K562 (cell line): ENCODE results near the gene DNAJC30. TPM values are rescaled to one million over a fixed set of nuclear protein-coding genes. Genes with fewer than 3 reads are reported as not detected.

ENCODE experiments used
- MTA2 ChIP-seq: fragments of 450-650 bp; IDR thresholded peaks from 2 replicates; pipeline ENCODE4 v1.6.1; 2016; ENCODE audit warnings: low read depth
- POLR2G ChIP-seq: fragments of 200-400 bp; formaldehyde crosslinking; IDR thresholded peaks from 2 replicates; pipeline ENCODE4 v1.6.1; 2017; ENCODE audit warnings: low read depth, mild to moderate bottlenecking, antibody characterized with exemption, low read length, moderate library complexity
- RBFOX2 ChIP-seq: fragments of 200-400 bp; formaldehyde crosslinking; IDR thresholded peaks from 2 replicates; pipeline ENCODE4 v1.6.1; 2017; ENCODE audit warnings: low read depth, mild to moderate bottlenecking, low read length, moderate library complexity
- RERE ChIP-seq: sonication (generic); formaldehyde crosslinking; IDR thresholded peaks from 2 replicates; pipeline ENCODE4 v1.8.0; 2023; ENCODE audit warnings: missing genetic modification reagents, mild to moderate bottlenecking, borderline replicate concordance
- polyA plus RNA-seq, 8 experiments: library from polyadenylated mRNA; depleted of rRNA in 4 of 8; stranded (reverse) in 5 of 8; unstranded in 3 of 8; fragments of >200 nt; fragmentation: Nextera tagmentation in 2 of 8; fragmentation: Illumina TruSeq in 1 of 8; extraction: Ambion mirVana in 2 of 8; extraction: Trizol in 1 of 8; gene quantifications; 2 replicates each; pipeline versions ENCODE4 v1.2.1 to v1.2.3, GENCODE V29; 2011 to 2014; ENCODE audit warnings: inconsistent platforms in 1 of 8, missing spikeins in 1 of 8
- total RNA-seq, 7 experiments: library from RNA; depleted of rRNA in 6 of 7; stranded (reverse); fragments of >200 nt in 6 of 7; fragmentation: Illumina TruSeq in 2 of 7; extraction: Trizol in 2 of 7; gene quantifications; 2 replicates each; pipeline versions ENCODE4 v1.2.1 to v1.2.3, GENCODE V29; 2011 to 2021; ENCODE audit warnings: low replicate concordance in 1 of 7
- TF ChIP-seq, protein P1 (sequence below): fragments of 450-650 bp; IDR thresholded peaks from 2 replicates; pipeline ENCODE4 v1.6.1; 2018; ENCODE audit not compliant: partially characterized antibody

Gene DNAJC30
- total and polyA plus RNA-seq, 9 of the 15 experiments (the other 6 are each of a cell fraction or from before 2014, with no cell fraction given), result 1.1 to 11.3 (median 4.6) TPM

DNA sequence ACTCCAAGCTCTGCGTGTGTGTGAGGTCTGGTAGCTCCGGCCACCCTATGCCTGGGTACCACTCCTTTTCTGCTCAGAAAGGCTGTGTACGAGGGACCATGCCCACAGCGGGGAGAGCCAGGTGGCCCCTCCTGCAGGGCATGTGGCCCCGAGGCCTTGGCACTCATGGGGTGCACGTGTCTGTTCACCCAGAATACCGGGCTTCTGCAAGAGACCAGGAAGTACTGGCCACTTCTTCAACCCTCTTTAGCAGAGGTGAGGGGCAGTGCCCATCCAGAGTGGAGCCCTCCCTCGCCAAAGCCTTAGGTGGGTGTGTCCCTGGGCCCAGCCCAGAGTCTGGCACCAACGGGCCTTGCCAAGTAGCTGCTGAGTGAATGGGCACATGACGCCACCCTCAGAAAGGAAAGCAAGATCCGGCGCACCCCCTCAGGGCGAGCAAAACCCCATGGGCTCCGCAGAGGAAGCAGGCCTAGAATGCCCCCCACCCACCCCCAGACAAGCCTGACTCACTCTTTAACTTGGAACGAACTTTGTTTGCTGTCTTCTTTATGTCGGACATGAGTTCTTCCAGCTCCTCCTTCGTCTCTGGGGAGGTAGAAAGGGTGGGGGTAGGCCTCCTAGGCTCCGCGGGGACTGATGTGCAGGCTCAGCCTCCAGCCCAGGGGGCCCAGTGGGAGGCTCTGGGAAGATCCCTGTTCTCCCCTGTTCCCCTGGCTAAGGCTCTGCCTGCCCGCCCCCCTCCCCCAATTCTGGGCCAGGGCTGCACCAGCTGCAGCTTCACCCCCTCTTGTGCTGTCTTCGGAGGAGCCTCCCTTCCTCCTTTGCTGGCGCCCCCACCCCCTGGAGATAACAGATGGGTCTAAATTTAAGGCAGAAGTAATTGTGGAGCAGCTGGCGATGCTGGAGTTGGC is 21.6 kb upstream of the DNAJC30 start (continued):
- TF ChIP-seq, protein P1, sequence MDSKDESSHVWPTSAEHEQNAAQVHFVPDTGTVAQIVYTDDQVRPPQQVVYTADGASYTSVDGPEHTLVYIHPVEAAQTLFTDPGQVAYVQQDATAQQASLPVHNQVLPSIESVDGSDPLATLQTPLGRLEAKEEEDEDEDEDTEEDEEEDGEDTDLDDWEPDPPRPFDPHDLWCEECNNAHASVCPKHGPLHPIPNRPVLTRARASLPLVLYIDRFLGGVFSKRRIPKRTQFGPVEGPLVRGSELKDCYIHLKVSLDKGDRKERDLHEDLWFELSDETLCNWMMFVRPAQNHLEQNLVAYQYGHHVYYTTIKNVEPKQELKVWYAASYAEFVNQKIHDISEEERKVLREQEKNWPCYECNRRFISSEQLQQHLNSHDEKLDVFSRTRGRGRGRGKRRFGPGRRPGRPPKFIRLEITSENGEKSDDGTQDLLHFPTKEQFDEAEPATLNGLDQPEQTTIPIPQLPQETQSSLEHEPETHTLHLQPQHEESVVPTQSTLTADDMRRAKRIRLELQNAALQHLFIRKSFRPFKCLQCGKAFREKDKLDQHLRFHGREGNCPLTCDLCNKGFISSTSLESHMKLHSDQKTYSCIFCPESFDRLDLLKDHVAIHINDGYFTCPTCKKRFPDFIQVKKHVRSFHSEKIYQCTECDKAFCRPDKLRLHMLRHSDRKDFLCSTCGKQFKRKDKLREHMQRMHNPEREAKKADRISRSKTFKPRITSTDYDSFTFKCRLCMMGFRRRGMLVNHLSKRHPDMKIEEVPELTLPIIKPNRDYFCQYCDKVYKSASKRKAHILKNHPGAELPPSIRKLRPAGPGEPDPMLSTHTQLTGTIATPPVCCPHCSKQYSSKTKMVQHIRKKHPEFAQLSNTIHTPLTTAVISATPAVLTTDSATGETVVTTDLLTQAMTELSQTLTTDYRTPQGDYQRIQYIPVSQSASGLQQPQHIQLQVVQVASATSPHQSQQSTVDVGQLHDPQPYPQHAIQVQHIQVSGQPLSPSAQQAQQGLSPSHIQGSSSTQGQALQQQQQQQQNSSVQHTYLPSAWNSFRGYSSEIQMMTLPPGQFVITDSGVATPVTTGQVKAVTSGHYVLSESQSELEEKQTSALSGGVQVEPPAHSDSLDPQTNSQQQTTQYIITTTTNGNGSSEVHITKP, result peak; percentile 72
- TF ChIP-seq RERE (0 out of 2 replicates have a peak, but pooled peaks have one; percentile 2), POLR2G (peak; percentile 8; the same call in 1 of the 2 replicates), MTA2 (no peak), RBFOX2 (peak; percentile 3; the same call in 1 of the 2 replicates)
- TF ChIP-seq, all 486 proteins: peak for 6
